Heart left ventricle (tissue), 13 donors: ENCODE data around the gene TTC31.

Source experiments
- CTCF ChIP-seq, 12 donors: fragments of 200-600 bp; sonication (generic) in 4 of 12; IDR thresholded peaks; one replicate each; pipeline versions ENCODE4 v1.5.0 to v1.8.0; 2018 to 2022; ENCODE audit warnings: antibody characterized with exemption in 12 of 12, mild to moderate bottlenecking in 5 of 12
- POLR2A ChIP-seq, 2 donors: fragments of 450-650 bp; IDR thresholded peaks; one replicate each; pipeline ENCODE4 v1.6.1; 2017; ENCODE audit warnings: antibody characterized with exemption in 2 of 2, mild to moderate bottlenecking in 2 of 2, moderate library complexity in 2 of 2
- donor health status: ischemic (EF 13 %, LVEDD 7.1; RV severe dilation, severe dysfunction).
- donor health status: DM: no; HTN: yes; CAD: no.
- donor health status: DM: no; HTN: no; CAD: no.
- donor health status: ischemic (EF 25% LVEDD 6.9; RV normal size, moderate dysfunction).
- donor health status: ischemic (EF 25% LVEDD 5.7; RV mildly dilated, moderate dysfunction).
- donor health status: ischemic (EF 35%, LVEDD 5.7; RV mildly dilated, moderate dysfunction).
- donor health status: nonischemic (EF 11% LVEDD 7.7; RV severe dilation, severe dysfunction).
- donor health status: DM: yes; HTN: yes; CAD: no.
- donor health status: PGD.
- donor health status: ischemic (EF 29% LVEDD 5.4; RV normal size, mild dysfunction).
- donor health status: nonischemic (EF 23%, LVEDD 6.1; RV moderate dilation, normal function).

DNA sequence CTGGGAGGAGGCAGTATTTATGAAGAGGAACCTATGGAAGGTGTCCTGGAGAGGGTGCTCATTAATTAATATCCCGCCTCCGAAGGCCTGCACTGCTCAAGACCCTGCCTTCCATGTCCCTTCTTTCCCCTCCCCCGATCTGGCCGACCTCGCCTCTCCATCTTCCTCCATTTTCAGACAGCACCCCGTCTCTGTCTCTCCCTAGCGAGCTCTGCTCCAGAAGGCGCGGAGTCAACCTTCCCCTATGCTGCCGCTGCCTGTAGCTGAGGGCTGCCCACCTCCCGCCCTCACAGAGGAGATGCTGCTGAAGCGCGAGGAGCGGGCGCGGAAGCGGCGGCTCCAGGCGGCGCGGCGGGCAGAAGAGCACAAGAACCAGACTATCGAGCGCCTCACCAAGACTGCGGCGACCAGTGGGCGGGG is 25.7 kb upstream of the TTC31 start:
- no peak for TF ChIP-seq POLR2A (IDR thresholded peaks at IDR 0.05)
- no peak for TF ChIP-seq CTCF (IDR thresholded peaks at IDR 0.05)
